NT2/D1 (cell line): ENCODE measurements around the gene PNLDC1.

Experiments used
- YY1 ChIP-seq: IDR thresholded peaks from 2 replicates; pipeline ENCODE4 v1.6.1; 2011; ENCODE audit not compliant: insufficient read length, insufficient read depth
- ZNF274 ChIP-seq: IDR thresholded peaks from 2 replicates; pipeline ENCODE4 v1.6.1; 2011; ENCODE audit warnings: mild to moderate bottlenecking, low read depth, low read length

GRCh38 chr6:159813781-159814180 is 13.7 kb downstream of the PNLDC1 start:
- TF ChIP-seq YY1 (no peak), ZNF274 (no peak)
